SK-N-SH (cell line): Measurements from ENCODE around the gene HS1BP3. TPM values are rescaled to one million over a fixed set of nuclear protein-coding genes. Genes with fewer than 3 reads are reported as not detected.

ENCODE experiments used
- CTCF ChIA-PET: fragments of 300-600, 350-600 bp; formaldehyde crosslinking; extraction: SDS; loops from one replicate; lab custom pipeline; 2021; lab: Yijun Ruan, JAX
- POLR2A ChIA-PET: fragments of 350-600 bp; sonication (Branson Sonifier 250); formaldehyde crosslinking; extraction: SDS; loops from one replicate; lab custom pipeline; 2020; ENCODE audit warnings: antibody characterized with exemption, inconsistent platforms; lab: Yijun Ruan, JAX
- DNase-seq: peaks from one replicate; pipeline ENCODE4 v3.0.0; 2012
- H2AFZ ChIP-seq: fragments of 200-600 bp; sonication (generic); 2 replicates; pipeline ENCODE4 v1.8.1; 2016; ENCODE audit warnings: antibody characterized with exemption, mild to moderate bottlenecking, low read depth
- H3F3A ChIP-seq: fragments of 200-600 bp; sonication (generic); replicated peaks from 2 replicates; pipeline ENCODE3; 2016; ENCODE audit warnings: antibody characterized with exemption, mild to moderate bottlenecking; ENCODE audit not compliant: insufficient read depth
- H3K27ac ChIP-seq, 2 experiments: fragments of 200-500 bp in 1 of 2; fragments of 200-600 bp in 1 of 2; sonication (Bioruptor generic) in 1 of 2; sonication (generic), shearing (Covaris generic) in 1 of 2; 2 replicates each; pipeline versions ENCODE4 v1.5.1 to v1.6.1; 2014 to 2016; ENCODE audit warnings: low read depth in 2 of 2, inconsistent platforms in 1 of 2, low read length in 1 of 2, mild to moderate bottlenecking in 1 of 2, mixed read lengths in 1 of 2
- H3K27me3 ChIP-seq: fragments of 200-600 bp; sonication (generic), shearing (Covaris generic); 2 replicates; pipeline ENCODE4 v1.6.1; 2016; ENCODE audit warnings: mixed run types; ENCODE audit not compliant: insufficient read depth
- H3K36me3 ChIP-seq, 2 experiments: fragments of 200-500 bp in 1 of 2; fragments of 200-600 bp in 1 of 2; sonication (Bioruptor generic) in 1 of 2; sonication (generic) in 1 of 2; replicated peaks in 1 of 2; 2 replicates each; pipeline versions ENCODE3 to v1.5.1; 2014 to 2016; ENCODE audit warnings: low read length in 1 of 2, mild to moderate bottlenecking in 1 of 2; ENCODE audit not compliant: insufficient read depth in 2 of 2, control insufficient read depth in 1 of 2
- H3K4me1 ChIP-seq, 2 experiments: fragments of 200-500 bp in 1 of 2; fragments of 200-600 bp in 1 of 2; sonication (Bioruptor generic) in 1 of 2; sonication (generic), shearing (Covaris generic) in 1 of 2; 2 replicates each; pipeline versions ENCODE4 v1.5.1 to v1.6.1; 2014 to 2016; ENCODE audit warnings: low read depth in 1 of 2, low read length in 1 of 2, mixed run types in 1 of 2; ENCODE audit not compliant: insufficient read depth in 2 of 2, control insufficient read depth in 1 of 2
- H3K4me2 ChIP-seq: fragments of 200-600 bp; sonication (generic), shearing (Covaris generic); 2 replicates; pipeline ENCODE4 v1.6.1; 2017; ENCODE audit warnings: mixed run types
- H3K4me3 ChIP-seq, 2 experiments: fragments of 200-500 bp in 1 of 2; fragments of 200-600 bp in 1 of 2; sonication (Bioruptor generic) in 1 of 2; sonication (generic), shearing (Covaris generic) in 1 of 2; 2 replicates each; pipeline versions ENCODE4 v1.5.1 to v1.8.1; 2014 to 2016; ENCODE audit warnings: low read depth in 2 of 2, inconsistent platforms in 1 of 2, low read length in 1 of 2, mild to moderate bottlenecking in 1 of 2, mixed read lengths in 1 of 2, moderate library complexity in 1 of 2
- H3K79me2 ChIP-seq: fragments of 200-600 bp; sonication (generic); 2 replicates; pipeline ENCODE4 v1.8.1; 2017; ENCODE audit warnings: mild to moderate bottlenecking; ENCODE audit not compliant: insufficient read depth
- H3K9ac ChIP-seq: fragments of 200-600 bp; sonication (generic); 2 replicates; pipeline ENCODE4 v1.6.1; 2017; ENCODE audit warnings: mixed run types
- H3K9me2 ChIP-seq: fragments of 200-600 bp; sonication (generic); 2 replicates; pipeline ENCODE4 v1.6.1; 2017; ENCODE audit warnings: mixed run types
- H3K9me3 ChIP-seq: fragments of 200-600 bp; sonication (generic); 2 replicates; pipeline ENCODE4 v1.6.1; 2017; ENCODE audit warnings: mixed run types, mild to moderate bottlenecking, moderate library complexity
- H4K20me1 ChIP-seq: fragments of 200-600 bp; sonication (generic); 2 replicates; pipeline ENCODE4 v1.6.1; 2017; ENCODE audit warnings: mild to moderate bottlenecking, mixed run types; ENCODE audit not compliant: insufficient read depth
- CHD2 ChIP-seq: fragments of 150-350 bp; IDR thresholded peaks from 2 replicates; pipeline ENCODE4 v1.6.1; 2018; ENCODE audit warnings: low read length; ENCODE audit not compliant: partially characterized antibody
- ELF1 ChIP-seq: IDR thresholded peaks from 2 replicates; pipeline ENCODE4 v1.4.0; 2012
- EP300 ChIP-seq, 2 experiments: IDR thresholded peaks; 2 replicates each; pipeline versions ENCODE4 v1.4.0 to v1.6.1; 2012; ENCODE audit warnings: borderline replicate concordance in 1 of 2, low read depth in 1 of 2, low read length in 1 of 2
- FOSL2 ChIP-seq: IDR thresholded peaks from 2 replicates; pipeline ENCODE4 v1.4.0; 2012; ENCODE audit warnings: low read depth, mild to moderate bottlenecking, moderate library complexity, borderline replicate concordance
- MXI1 ChIP-seq: IDR thresholded peaks from 2 replicates; pipeline ENCODE4 v1.6.1; 2012; ENCODE audit warnings: mild to moderate bottlenecking, low read depth, low read length, improper control_type of control experiment
- NFIC ChIP-seq: IDR thresholded peaks from 2 replicates; pipeline ENCODE4 v1.4.0; 2012; ENCODE audit warnings: borderline replicate concordance
- POLR2AphosphoS5 ChIP-seq: IDR thresholded peaks from 2 replicates; pipeline ENCODE4 v1.6.1; 2012; ENCODE audit warnings: low read depth, low read length
- RXRA ChIP-seq: IDR thresholded peaks from 2 replicates; pipeline ENCODE4 v1.4.0; 2012; ENCODE audit warnings: low read depth, mild to moderate bottlenecking, borderline replicate concordance
- SIN3A ChIP-seq: IDR thresholded peaks from 2 replicates; pipeline ENCODE4 v1.6.1; 2012; ENCODE audit warnings: low read depth, mild to moderate bottlenecking, low read length, moderate library complexity, borderline replicate concordance
- SMC3 ChIP-seq: IDR thresholded peaks from 2 replicates; pipeline ENCODE4 v1.6.1; 2012; ENCODE audit warnings: low read depth, low read length, improper control_type of control experiment
- TCF12 ChIP-seq: IDR thresholded peaks from 2 replicates; pipeline ENCODE4 v1.4.0; 2012
- TEAD4 ChIP-seq: IDR thresholded peaks from 2 replicates; pipeline ENCODE4 v1.4.0; 2012; ENCODE audit warnings: mild to moderate bottlenecking, borderline replicate concordance; ENCODE audit not compliant: insufficient read depth
- WGBS: methylation state at CpG from one replicate; pipeline ENCODE4 v1.1.6; 2017; ENCODE audit warnings: low lambda C conversion rate; 5-methylcytosine and 5-hydroxymethylcytosine counted together
- polyA plus RNA-seq, 3 experiments: library from polyadenylated mRNA; depleted of rRNA; stranded (reverse); fragments of >200 nt; gene quantifications; 2 replicates each; pipeline ENCODE4 v1.2.3, GENCODE V29; 2012
- TF ChIP-seq, protein P1 (sequence below): IDR thresholded peaks from 2 replicates; pipeline ENCODE4 v1.6.1; 2012; ENCODE audit warnings: mild to moderate bottlenecking, low read depth, low read length, moderate library complexity
- TF ChIP-seq, protein P2 (sequence below): IDR thresholded peaks from 2 replicates; pipeline ENCODE4 v1.4.0; 2012; ENCODE audit warnings: low read depth, borderline replicate concordance
- TF ChIP-seq, protein P3 (sequence below): IDR thresholded peaks from 2 replicates; pipeline ENCODE4; 2012
- TF ChIP-seq, protein P4 (sequence below): fragments of 150-350 bp; IDR thresholded peaks from 2 replicates; pipeline ENCODE4 v1.6.1; 2017; ENCODE audit warnings: antibody characterized with exemption, low read length, low read depth, borderline replicate concordance
- TF ChIP-seq, protein P5 (sequence below): IDR thresholded peaks from 2 replicates; pipeline ENCODE4 v1.4.0; 2012; ENCODE audit warnings: low read depth

HS1BP3 gene
- polyA plus RNA-seq, 1 of the 3 experiments (the other 2 are of a cell fraction) = 20.1 TPM

DNA sequence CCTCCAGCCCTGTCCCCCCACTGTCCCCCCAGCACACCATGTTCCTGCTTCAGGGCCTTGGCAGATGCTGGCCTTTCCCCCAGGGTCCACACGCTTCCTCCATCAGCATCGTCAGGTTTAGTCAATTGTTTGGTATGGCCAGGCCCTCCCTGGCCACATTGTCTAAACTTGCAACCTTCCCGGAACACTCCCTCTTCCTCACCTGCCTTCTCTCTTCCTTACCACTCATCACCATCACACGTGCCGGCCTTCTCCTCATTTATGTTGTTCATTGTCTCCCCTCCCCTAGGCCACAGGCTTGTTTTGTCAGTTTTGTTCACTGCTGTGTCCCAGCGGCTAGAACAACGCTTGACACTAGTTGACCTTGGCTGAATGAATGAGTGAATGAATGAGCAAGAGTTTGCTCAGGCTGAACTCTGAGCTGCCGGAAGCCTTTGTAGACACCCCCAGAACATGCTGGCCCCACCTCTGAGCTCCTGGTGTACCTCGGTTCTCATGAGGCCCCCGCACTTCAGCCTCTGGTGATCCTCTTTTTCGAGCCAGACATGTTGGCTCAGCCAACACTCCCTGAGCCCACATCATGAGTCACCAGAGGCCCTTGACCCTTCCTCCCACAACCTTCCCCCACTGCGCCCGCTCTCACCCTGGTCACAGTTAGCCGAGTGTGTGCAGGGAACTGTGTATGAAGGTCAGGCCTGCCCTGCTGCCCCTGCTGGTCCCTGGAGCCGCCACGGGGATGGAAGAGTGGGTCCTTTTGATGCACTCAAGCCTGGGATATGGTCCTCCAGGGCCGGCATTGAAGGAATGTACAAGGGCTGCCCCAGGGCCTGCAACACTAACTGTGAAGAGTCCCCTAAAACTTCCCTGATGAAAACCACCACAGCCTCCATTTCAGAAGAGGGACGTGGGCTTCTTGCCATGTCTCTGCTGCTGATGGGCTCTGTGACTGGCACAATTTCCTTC is 57.5 kb downstream of the HS1BP3 start:
- CTCF ChIA-PET = interaction anchor here (0.6 to 1.2 kb wide), 2 partner anchors 49 to 370 kb away, joined by 3 read pairs; no protein-coding TSS in a partner anchor
- no peaks in the 10 kb centered on the region for H3K27me3 ChIP-seq
- peaks cover 18 to 20% of the 10 kb centered on the region in 2 experiments; a peak in 2 of 4 replicates for H3K4me1 ChIP-seq
- no peak overlapping the region for H3K4me2 ChIP-seq
- WGBS = 85% methylated on average over 17 of the region's 18 CpGs
- no peak overlapping the region for H3K4me3 ChIP-seq
- H3K9me2 ChIP-seq = no peaks in the 10 kb centered on the region
- H3K9ac ChIP-seq = no peak overlapping the region
- H3K79me2 ChIP-seq = no peaks in the 10 kb centered on the region
- no peaks in the 10 kb centered on the region for H3K36me3 ChIP-seq
- H3K27ac ChIP-seq = no peak overlapping the region
- no peak overlapping the region for H2AFZ ChIP-seq
- POLR2A ChIA-PET = no interaction called here
- no peaks in the 10 kb centered on the region for H3F3A ChIP-seq
- no peaks in the 10 kb centered on the region for H4K20me1 ChIP-seq
- no peak for DNase-seq
- TF ChIP-seq EP300 (IDR thresholded peaks at IDR 0.05; ENCODE audit: borderline replicate concordance in 1 of 2, low read depth in 1 of 2, low read length in 1 of 2) = no peak
- TF ChIP-seq, protein P1, sequence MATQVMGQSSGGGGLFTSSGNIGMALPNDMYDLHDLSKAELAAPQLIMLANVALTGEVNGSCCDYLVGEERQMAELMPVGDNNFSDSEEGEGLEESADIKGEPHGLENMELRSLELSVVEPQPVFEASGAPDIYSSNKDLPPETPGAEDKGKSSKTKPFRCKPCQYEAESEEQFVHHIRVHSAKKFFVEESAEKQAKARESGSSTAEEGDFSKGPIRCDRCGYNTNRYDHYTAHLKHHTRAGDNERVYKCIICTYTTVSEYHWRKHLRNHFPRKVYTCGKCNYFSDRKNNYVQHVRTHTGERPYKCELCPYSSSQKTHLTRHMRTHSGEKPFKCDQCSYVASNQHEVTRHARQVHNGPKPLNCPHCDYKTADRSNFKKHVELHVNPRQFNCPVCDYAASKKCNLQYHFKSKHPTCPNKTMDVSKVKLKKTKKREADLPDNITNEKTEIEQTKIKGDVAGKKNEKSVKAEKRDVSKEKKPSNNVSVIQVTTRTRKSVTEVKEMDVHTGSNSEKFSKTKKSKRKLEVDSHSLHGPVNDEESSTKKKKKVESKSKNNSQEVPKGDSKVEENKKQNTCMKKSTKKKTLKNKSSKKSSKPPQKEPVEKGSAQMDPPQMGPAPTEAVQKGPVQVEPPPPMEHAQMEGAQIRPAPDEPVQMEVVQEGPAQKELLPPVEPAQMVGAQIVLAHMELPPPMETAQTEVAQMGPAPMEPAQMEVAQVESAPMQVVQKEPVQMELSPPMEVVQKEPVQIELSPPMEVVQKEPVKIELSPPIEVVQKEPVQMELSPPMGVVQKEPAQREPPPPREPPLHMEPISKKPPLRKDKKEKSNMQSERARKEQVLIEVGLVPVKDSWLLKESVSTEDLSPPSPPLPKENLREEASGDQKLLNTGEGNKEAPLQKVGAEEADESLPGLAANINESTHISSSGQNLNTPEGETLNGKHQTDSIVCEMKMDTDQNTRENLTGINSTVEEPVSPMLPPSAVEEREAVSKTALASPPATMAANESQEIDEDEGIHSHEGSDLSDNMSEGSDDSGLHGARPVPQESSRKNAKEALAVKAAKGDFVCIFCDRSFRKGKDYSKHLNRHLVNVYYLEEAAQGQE = no peak
- TF ChIP-seq, protein P2, sequence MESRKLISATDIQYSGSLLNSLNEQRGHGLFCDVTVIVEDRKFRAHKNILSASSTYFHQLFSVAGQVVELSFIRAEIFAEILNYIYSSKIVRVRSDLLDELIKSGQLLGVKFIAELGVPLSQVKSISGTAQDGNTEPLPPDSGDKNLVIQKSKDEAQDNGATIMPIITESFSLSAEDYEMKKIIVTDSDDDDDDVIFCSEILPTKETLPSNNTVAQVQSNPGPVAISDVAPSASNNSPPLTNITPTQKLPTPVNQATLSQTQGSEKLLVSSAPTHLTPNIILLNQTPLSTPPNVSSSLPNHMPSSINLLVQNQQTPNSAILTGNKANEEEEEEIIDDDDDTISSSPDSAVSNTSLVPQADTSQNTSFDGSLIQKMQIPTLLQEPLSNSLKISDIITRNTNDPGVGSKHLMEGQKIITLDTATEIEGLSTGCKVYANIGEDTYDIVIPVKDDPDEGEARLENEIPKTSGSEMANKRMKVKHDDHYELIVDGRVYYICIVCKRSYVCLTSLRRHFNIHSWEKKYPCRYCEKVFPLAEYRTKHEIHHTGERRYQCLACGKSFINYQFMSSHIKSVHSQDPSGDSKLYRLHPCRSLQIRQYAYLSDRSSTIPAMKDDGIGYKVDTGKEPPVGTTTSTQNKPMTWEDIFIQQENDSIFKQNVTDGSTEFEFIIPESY = no peak
- TF ChIP-seq, protein P3, sequence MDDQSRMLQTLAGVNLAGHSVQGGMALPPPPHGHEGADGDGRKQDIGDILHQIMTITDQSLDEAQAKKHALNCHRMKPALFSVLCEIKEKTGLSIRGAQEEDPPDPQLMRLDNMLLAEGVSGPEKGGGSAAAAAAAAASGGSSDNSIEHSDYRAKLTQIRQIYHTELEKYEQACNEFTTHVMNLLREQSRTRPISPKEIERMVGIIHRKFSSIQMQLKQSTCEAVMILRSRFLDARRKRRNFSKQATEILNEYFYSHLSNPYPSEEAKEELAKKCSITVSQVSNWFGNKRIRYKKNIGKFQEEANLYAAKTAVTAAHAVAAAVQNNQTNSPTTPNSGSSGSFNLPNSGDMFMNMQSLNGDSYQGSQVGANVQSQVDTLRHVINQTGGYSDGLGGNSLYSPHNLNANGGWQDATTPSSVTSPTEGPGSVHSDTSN = peak; percentile 26; the same call in 1 of the 2 replicates
- TF ChIP-seq POLR2AphosphoS5 = no peak
- TF ChIP-seq, protein P4, sequence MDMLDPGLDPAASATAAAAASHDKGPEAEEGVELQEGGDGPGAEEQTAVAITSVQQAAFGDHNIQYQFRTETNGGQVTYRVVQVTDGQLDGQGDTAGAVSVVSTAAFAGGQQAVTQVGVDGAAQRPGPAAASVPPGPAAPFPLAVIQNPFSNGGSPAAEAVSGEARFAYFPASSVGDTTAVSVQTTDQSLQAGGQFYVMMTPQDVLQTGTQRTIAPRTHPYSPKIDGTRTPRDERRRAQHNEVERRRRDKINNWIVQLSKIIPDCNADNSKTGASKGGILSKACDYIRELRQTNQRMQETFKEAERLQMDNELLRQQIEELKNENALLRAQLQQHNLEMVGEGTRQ = no peak
- peak; percentile 44; the same call in 1 of the 2 replicates for TF ChIP-seq RXRA
- TF ChIP-seq NFIC = peak; percentile 46
- no peak for TF ChIP-seq SIN3A
- TF ChIP-seq, protein P5, sequence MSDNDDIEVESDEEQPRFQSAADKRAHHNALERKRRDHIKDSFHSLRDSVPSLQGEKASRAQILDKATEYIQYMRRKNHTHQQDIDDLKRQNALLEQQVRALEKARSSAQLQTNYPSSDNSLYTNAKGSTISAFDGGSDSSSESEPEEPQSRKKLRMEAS = no peak
- no peak for TF ChIP-seq CHD2
- TF ChIP-seq FOSL2 = peak; percentile 62; the same call in 1 of the 2 replicates
- no peak for TF ChIP-seq SMC3
- no peak for TF ChIP-seq MXI1
- peak; percentile 36; the same call in 1 of the 2 replicates for TF ChIP-seq TCF12
- TF ChIP-seq ELF1 = no peak
- no peak for TF ChIP-seq TEAD4
- no peaks in the 10 kb centered on the region for H3K9me3 ChIP-seq
